Smooth muscle cell (in vitro differentiated cells): Measurements from ENCODE around the gene CUL4A. TPM values are rescaled to one million over a fixed set of nuclear protein-coding genes. Genes with fewer than 3 reads are reported as not detected.

ENCODE experiments used
- DNase-seq: peaks from one replicate; lab custom pipeline; 2025; ENCODE audit not compliant: unreplicated experiment; lab: John Stamatoyannopoulos, UW
- H2AFZ ChIP-seq: fragments of 200-600 bp; sonication (generic); 2 replicates; pipeline ENCODE4 v1.6.0; 2016; ENCODE audit warnings: antibody characterized with exemption, low read depth, mild to moderate bottlenecking
- H3F3A ChIP-seq: fragments of 200-600 bp; sonication (generic); 2 replicates; pipeline ENCODE4 v1.6.0; 2017; ENCODE audit warnings: antibody characterized with exemption, low read depth
- H3K27ac ChIP-seq: fragments of 200-600 bp; sonication (generic); 2 replicates; pipeline ENCODE4 v1.5.1; 2016; ENCODE audit warnings: low read depth, mild to moderate bottlenecking
- H3K27me3 ChIP-seq: fragments of 200-600 bp; sonication (generic); 2 replicates; pipeline ENCODE4 v1.6.1; 2016; ENCODE audit warnings: low read depth, mild to moderate bottlenecking
- H3K36me3 ChIP-seq: fragments of 200-600 bp; sonication (generic); 2 replicates; pipeline ENCODE4 v1.5.1; 2016; ENCODE audit warnings: low read depth
- H3K4me1 ChIP-seq: fragments of 200-600 bp; sonication (generic); 2 replicates; pipeline ENCODE4 v1.5.1; 2016; ENCODE audit warnings: low read depth
- H3K4me2 ChIP-seq: fragments of 200-600 bp; sonication (generic); 2 replicates; pipeline ENCODE4 v1.6.0; 2016; ENCODE audit warnings: mild to moderate bottlenecking
- H3K4me3 ChIP-seq: fragments of 200-600 bp; sonication (generic); 2 replicates; pipeline ENCODE4 v1.5.1; 2016; ENCODE audit warnings: mild to moderate bottlenecking
- H3K79me2 ChIP-seq: fragments of 200-600 bp; sonication (generic); 2 replicates; pipeline ENCODE4 v1.6.0; 2016; ENCODE audit warnings: low read depth, mild to moderate bottlenecking
- H3K9ac ChIP-seq: fragments of 200-600 bp; sonication (generic); 2 replicates; pipeline ENCODE4 v1.6.0; 2016; ENCODE audit warnings: low read depth
- H3K9me3 ChIP-seq: fragments of 200-600 bp; sonication (generic); replicated peaks from 2 replicates; pipeline ENCODE4 v1.5.1; 2016; ENCODE audit warnings: low read depth
- H4K20me1 ChIP-seq: fragments of 200-600 bp; sonication (generic); 2 replicates; pipeline ENCODE4 v1.6.0; 2016; ENCODE audit warnings: low read depth
- CTCF ChIP-seq: fragments of 200-600 bp; sonication (generic); IDR thresholded peaks from 2 replicates; pipeline ENCODE4 v1.5.1; 2017; ENCODE audit warnings: borderline replicate concordance, mild to moderate bottlenecking, antibody characterized with exemption; ENCODE audit not compliant: insufficient read depth, poor library complexity, severe bottlenecking
- WGBS: methylation state at CpG from one replicate; pipeline ENCODE4 v1.1.7; 2016; ENCODE audit warnings: low lambda C conversion rate; 5-methylcytosine and 5-hydroxymethylcytosine counted together
- polyA plus RNA-seq: library from polyadenylated mRNA; unstranded; fragments of >200 nt; fragmentation: Nextera tagmentation; extraction: Ambion mirVana; gene quantifications from 2 replicates; pipeline ENCODE4 v1.2.1, GENCODE V29; 2016
- total RNA-seq: library from RNA; depleted of rRNA; stranded (reverse); fragments of >200 nt; gene quantifications from 2 replicates; pipeline ENCODE4 v1.2.3, GENCODE V29; 2014

CUL4A gene
- total and polyA plus RNA-seq, 2 experiments from 2014 or later, result 40.3 to 62.7 TPM

DNA sequence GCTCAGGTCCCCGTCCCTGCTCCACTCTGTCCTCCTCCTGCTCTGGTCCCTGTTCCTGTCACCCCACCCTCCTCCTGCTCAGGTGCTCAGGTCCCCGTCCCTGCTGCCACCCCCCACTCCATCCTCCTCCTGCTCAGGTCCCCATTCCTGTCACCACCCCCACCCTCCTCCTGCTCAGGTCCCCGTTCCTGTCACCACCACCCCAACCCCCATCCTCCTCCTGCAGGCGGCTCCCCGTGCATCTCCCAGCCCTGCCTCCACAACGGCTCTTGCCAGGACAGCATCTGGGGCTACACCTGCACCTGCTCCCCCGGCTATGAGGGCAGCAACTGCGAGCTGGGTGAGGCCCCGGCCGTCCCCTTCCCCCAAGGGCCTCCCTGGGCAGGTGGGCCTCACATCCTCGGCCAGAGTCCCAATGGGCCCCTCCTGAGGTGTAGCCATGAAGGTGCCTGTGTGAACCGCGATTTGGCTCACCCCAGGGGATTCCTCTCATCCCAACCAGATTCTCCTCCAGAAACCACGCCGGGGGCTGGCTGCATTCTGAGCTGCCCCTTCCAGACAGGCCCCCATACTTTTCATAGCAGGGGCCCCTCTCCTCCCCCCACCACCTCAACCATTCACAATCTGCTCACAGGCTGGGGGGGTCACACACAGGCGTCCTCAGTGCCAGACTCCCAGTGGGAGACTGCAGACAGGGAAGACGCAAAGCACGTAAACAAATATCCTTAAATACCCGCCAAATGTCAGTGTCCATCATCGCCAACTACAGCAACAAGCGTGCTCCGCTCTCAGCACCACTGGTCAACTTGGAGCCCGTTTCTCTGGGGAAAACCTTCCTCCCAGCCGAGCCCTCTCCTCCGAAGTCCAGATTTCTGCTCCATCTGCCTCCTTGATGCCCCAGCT is 46.4 kb upstream of the CUL4A start:
- H3K27ac ChIP-seq, result no peak overlapping the region
- H3K4me3 ChIP-seq, result no peak overlapping the region
- H2AFZ ChIP-seq, result no peak overlapping the region
- H3K79me2 ChIP-seq, result no peaks in the 10 kb centered on the region
- no peaks in the 10 kb centered on the region for H4K20me1 ChIP-seq
- no peak overlapping the region for H3K9ac ChIP-seq
- H3K4me1 ChIP-seq, result peaks cover 4% of the 10 kb centered on the region
- TF ChIP-seq CTCF, result no peak
- no peak overlapping the region for H3K4me2 ChIP-seq
- H3F3A ChIP-seq, result no peaks in the 10 kb centered on the region
- H3K9me3 ChIP-seq, result no peaks in the 10 kb centered on the region
- H3K36me3 ChIP-seq, result no peaks in the 10 kb centered on the region
- WGBS, result 70% methylated on average over 17 of the region's 25 CpGs
- no peak for DNase-seq
- peaks cover 8% of the 10 kb centered on the region for H3K27me3 ChIP-seq

- no peaks in the 10 kb centered on the region for H3K9me3 ChIP-seq
- H3K27me3 ChIP-seq, result peaks cover 8% of the 10 kb centered on the region
- no peak for TF ChIP-seq CTCF
- no peaks in the 10 kb centered on the region for H3K4me1 ChIP-seq
- no peaks in the 10 kb centered on the region for H3K79me2 ChIP-seq
- no peak overlapping the region for H3K27ac ChIP-seq
- no peaks in the 10 kb centered on the region for H3K36me3 ChIP-seq
- no peak overlapping the region for H2AFZ ChIP-seq
- 94% methylated on average over 12 of the region's 12 CpGs for WGBS
- no peak overlapping the region for H3K4me2 ChIP-seq
- no peak for DNase-seq
- no peak overlapping the region for H3K4me3 ChIP-seq
- H3K9ac ChIP-seq, result no peak overlapping the region
- no peaks in the 10 kb centered on the region for H3F3A ChIP-seq
- H4K20me1 ChIP-seq, result no peaks in the 10 kb centered on the region
These were observed 44.9 kb upstream of the CUL4A start for GRCh38 chr13:113164492-113164891.

GRCh38 chr13:113166266-113166665 is 43.1 kb upstream of the CUL4A start:
- H3K4me1 ChIP-seq, result no peaks in the 10 kb centered on the region
- no peaks in the 10 kb centered on the region for H3K36me3 ChIP-seq
- no peaks in the 10 kb centered on the region for H3K9me3 ChIP-seq
- no peak overlapping the region for H3K4me3 ChIP-seq
- no peak overlapping the region for H3K4me2 ChIP-seq
- H3F3A ChIP-seq, result no peaks in the 10 kb centered on the region
- H3K9ac ChIP-seq, result no peak overlapping the region
- no peak overlapping the region for H3K27ac ChIP-seq
- peaks cover 8% of the 10 kb centered on the region for H3K27me3 ChIP-seq
- TF ChIP-seq CTCF, result no peak
- no peaks in the 10 kb centered on the region for H4K20me1 ChIP-seq
- no peak overlapping the region for H2AFZ ChIP-seq
- no peak for DNase-seq
- no peaks in the 10 kb centered on the region for H3K79me2 ChIP-seq
- 94% methylated on average over 10 of the region's 10 CpGs for WGBS

GRCh38 chr13:113166681-113167080 is 42.7 kb upstream of the CUL4A start:
- Histone ChIP-seq H3K27me3 (peaks cover 8% of the 10 kb centered on the region), H4K20me1 (no peaks in the 10 kb centered on the region), H3K4me2 (no peak overlapping the region), H3K9me3 (no peaks in the 10 kb centered on the region), H3K4me1 (no peaks in the 10 kb centered on the region), H3K36me3 (no peaks in the 10 kb centered on the region), H3K4me3 (no peak overlapping the region), H3F3A (no peaks in the 10 kb centered on the region), H2AFZ (no peak overlapping the region), H3K27ac (no peak overlapping the region), H3K79me2 (no peaks in the 10 kb centered on the region), H3K9ac (no peak overlapping the region)
- no peak for TF ChIP-seq CTCF
- 96% methylated on average over 5 of the region's 5 CpGs for WGBS
- DNase-seq, result no peak
